GM23248 (cell line): ENCODE results near the gene DPPA3.

Source experiments
- EZH2 ChIP-seq: fragments of 200-600 bp; sonication (generic); IDR thresholded peaks from 2 replicates; pipeline ENCODE4 v1.6.1; 2018; ENCODE audit warnings: antibody characterized with exemption, mild to moderate bottlenecking; ENCODE audit not compliant: insufficient read depth, poor library complexity, severe bottlenecking
- EZH2phosphoT487 ChIP-seq: fragments of 200-600 bp; sonication (generic); IDR thresholded peaks from 2 replicates; pipeline ENCODE4 v1.6.1; 2018; ENCODE audit warnings: antibody characterized with exemption, moderate library complexity, mild to moderate bottlenecking, low read depth; ENCODE audit not compliant: insufficient read depth

- TF ChIP-seq EZH2 (no peak), EZH2phosphoT487 (no peak)
These were observed 44.1 kb upstream of the DPPA3 start for GRCh38 chr12:7667125-7667524.
